Stimulated activated CD4-positive, alpha-beta T cell treated with anti-CD3 and anti-CD28 coated beads, Interleukin-1b, Interleukin-23, amount 100 ng/mL, for 24 hours (primary cell): Measurements from ENCODE around the gene DAAM1.

Experiments
- DNase-seq, 4 experiments: peaks; one replicate each; pipeline ENCODE4 v3.0.0-alpha.2; 2020; ENCODE audit warnings: low read depth in 4 of 4, low spot score in 1 of 4

Gene DAAM1

GRCh38 chr14:59282378-59282765 lies 93.9 kb downstream of the DAAM1 start:
- no peak for DNase-seq

GRCh38 chr14:59283361-59283760 lies 94.9 kb downstream of the DAAM1 start:
- no peak for DNase-seq

DNA sequence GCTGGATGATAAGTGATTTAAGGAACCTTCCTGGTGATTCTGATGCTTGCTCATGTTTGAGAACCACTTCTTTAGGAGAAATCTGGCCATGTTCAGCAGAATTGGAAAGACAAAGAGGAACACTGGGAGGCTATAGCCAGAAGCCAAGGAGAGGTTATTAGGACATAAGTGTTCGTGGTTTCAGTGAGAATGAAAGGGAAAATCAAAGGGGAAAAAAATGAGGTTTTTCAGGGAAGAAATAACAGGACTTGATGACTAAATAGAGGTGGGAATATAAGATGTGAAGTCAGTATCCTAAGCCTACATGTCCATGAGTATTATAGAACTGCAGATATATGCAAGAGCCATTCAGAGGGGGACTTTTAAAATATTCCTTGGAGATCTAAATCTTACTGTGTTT lies 95.6 kb downstream of the DAAM1 start:
- no peak for DNase-seq

DNA sequence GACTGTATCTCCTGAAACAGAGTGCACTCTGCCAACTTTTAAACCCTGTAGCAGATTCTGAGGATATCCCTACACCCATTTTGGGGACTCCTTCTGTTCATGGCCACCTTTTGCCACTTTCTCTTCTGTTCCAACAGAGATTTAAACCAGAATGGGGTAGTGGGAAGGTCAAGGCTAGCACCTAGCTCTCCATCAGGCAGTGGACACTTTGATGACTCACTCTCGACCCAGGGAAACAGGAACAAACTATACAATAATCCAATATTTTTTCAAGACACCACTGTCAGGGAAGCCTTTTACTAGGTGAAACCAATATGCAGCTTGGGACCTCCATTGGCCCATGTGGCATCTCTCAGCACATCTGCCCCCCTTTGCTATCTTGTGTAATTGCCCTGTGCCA lies 103.6 kb downstream of the DAAM1 start:
- no peak for DNase-seq

DNA sequence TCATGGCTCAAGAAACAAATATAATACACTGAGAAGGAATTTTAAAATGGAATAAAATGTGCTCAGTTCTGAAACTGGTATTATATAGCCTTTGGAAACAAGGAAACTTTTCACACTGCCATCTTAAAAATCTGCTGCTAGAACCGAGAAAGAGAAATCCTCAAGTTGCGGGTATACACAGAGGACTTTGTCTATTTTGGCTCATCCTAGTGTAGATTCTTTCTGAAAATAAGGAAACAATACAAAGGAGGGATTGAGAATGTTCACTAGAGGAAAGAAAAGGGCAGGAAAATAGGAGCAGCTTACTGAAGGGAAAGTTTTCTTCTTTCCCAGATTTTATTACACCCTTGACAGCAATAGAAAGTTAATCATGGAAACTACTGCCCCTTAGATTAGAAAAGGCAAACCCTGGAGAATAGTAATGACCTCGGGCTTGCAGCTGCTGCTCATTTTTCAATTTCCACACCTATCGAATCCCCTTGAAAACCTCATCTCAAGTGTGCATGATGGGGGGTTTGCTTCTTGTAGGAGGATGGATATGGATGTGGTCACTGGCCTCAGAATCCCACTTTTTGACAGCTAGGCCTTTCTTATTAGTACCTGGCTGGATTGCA lies 104.6 kb downstream of the DAAM1 start:
- DNase-seq = no peak

GRCh38 chr14:59293935-59294661 lies 105.6 kb downstream of the DAAM1 start:
- no peak for DNase-seq

DNA sequence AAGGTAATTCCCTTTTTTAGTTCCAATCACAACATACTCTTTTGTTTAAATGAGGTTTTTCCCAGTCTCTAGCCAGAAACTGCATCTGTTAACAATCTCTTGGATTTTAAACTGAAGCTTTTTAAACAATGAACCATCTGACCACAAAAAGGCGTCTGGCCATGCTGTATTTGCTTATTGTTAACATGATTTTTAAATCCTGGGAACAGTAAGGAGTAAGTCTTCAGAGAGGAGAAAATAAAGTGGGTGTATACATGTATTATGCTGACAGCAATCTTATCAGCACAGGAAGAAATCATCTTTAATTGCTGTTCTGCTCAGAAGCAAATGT lies 106.2 kb downstream of the DAAM1 start:
- DNase-seq = no peak

GRCh38 chr14:59295951-59296350 lies 107.5 kb downstream of the DAAM1 start:
- DNase-seq = no peak

- DNase-seq = no peak
These were observed 108.0 kb downstream of the DAAM1 start for GRCh38 chr14:59296508-59296907.

- DNase-seq = no peak
These were observed 108.8 kb downstream of the DAAM1 start for GRCh38 chr14:59297071-59297776.

DNA sequence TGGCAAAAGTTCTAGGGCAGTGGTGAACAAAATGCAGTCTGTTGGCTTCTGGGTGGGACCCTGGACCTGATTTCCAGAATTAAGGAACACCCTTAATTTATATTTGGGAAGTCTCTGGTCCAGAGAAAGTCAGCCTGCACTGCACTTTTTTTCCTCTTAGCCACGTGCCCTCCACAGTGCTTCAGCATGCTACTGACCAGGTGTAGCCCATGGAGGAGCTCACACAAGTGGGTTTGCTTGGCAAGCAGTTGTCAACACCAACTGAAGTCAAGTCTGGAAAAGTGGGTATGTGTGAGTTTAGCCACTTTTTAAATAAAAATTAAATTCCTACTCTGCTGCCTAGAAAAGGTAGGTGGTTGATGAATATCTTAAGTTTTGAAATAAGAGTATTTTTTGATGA lies 111.3 kb downstream of the DAAM1 start:
- no peak for DNase-seq

- DNase-seq = no peak
These were observed 112.9 kb downstream of the DAAM1 start for GRCh38 chr14:59301354-59301753.

DNA sequence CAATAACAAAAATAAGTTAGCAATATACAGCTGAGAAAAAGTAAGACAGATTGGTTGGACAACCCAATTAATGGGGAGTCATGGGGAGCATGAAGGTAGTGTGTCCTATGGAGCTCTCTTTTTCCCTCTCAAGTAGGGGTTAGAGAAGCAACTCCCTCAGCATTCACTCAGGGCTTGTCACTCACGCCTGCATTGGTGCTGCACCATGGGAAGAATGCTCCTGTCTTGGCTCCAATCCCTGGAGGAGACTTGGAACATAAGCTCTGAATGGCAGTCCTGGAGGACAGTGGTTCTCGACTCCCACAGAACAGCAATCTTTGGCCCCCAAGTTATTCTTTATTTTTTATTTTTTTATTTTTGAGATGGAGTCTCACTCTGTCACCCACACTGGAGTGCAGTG lies 113.8 kb downstream of the DAAM1 start:
- DNase-seq = no peak

GRCh38 chr14:59303216-59303615 lies 114.7 kb downstream of the DAAM1 start:
- no peak for DNase-seq

GRCh38 chr14:59305231-59305630 lies 116.8 kb downstream of the DAAM1 start:
- DNase-seq = no peak

DNA sequence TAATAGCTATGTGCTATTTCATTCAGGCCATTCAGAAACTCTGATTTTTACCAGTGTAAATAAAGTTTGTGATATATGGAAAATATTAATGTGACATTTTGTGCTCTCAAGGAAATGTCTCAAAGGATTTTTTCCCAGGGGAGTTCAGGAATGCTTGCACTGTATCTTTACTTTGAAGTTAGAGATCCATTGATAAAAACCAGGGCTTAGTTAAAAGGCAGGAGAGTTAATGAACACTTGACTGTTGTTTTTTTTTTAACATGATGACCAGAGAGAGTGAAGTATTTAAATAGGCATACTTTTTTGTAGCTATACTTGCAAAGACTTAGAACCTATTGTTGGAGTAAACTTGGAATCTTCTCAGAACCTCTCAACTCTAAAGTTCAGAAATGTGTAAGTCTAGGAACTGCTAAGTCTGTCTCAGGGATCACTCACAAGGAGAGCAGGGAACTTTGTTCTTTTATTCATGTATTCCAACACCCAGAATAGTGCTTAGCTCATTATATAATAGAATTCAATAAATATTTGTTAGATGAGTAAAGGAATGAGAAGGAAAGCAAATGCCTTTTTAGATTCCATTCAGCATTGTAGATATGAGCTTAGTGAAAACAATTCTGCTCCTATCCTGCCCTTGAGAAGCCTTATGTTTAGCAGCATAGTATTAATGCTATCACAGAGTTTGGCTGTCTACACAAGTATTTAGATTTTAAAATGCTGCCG lies 117.5 kb downstream of the DAAM1 start:
- DNase-seq = no peak

GRCh38 chr14:59306775-59307174 lies 118.3 kb downstream of the DAAM1 start:
- DNase-seq = no peak

DNA sequence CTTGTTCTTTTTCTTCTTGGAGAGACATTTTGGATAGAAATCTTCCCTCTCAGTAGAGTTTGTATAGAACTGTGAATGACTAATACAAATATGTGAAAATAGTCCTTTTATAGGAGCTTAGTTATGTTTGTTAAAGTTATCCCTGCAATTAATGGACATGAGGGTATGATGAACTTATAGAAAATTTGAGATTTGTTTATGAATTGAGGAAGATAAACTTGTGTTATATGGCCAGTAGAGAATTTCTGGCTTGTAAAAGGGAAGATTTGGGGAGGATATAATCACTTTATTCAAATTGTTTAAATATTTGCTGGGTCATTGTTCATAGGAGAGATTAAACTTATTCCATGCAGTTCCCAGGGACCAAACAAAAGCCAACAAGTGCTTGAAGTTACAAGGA lies 119.6 kb downstream of the DAAM1 start:
- DNase-seq = no peak

GRCh38 chr14:59308673-59309072 lies 120.2 kb downstream of the DAAM1 start:
- no peak for DNase-seq

DNA sequence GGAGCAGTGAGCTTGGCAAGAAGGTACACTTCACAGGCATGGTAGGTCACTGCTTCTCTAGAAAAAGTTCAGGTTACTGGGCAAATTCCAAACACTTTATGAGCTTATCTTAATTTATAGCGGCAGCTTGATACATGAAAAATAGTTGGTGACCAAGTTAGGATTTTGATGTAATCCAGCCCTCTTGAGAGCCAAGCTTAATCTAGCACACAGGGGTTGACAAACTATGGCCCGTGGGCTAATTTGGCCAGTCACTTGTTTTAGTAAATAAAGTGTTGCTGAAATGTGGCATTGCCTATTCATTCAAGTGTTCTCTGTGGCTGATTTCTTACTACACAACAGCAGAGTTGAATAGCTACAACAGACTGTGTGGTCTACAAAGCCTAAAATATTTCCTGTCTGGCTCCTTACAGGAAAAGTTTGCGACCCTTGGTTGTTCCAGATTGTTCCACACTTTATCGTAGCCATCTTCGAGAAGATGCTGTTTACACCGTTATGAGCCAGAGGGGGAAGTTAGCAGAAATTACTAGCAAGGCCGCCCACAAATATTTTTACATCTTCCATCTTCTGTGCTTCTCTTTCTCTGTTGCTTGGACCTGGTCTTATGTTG lies 120.9 kb downstream of the DAAM1 start:
- DNase-seq = no peak

- DNase-seq = no peak
These were observed 122.2 kb downstream of the DAAM1 start for GRCh38 chr14:59310633-59311032.

- DNase-seq = no peak
These were observed 123.3 kb downstream of the DAAM1 start for GRCh38 chr14:59311723-59312122.
